SJCRH30 (cell line): ENCODE results near the gene KIAA0753. TPM values are rescaled to one million over a fixed set of nuclear protein-coding genes. Genes with fewer than 3 reads are reported as not detected.

Experiments
- DNase-seq, 2 experiments: peaks; one replicate each; pipeline ENCODE4 v3.0.0-alpha.2; 2015 to 2020
- H3K27ac ChIP-seq: fragments of 250-450 bp; sonication (Bioruptor Pico); 2 replicates; pipeline ENCODE4 v1.5.1; 2020; ENCODE audit warnings: mild to moderate bottlenecking, moderate library complexity
- H3K27me3 ChIP-seq: fragments of 250-450 bp; sonication (Bioruptor Pico); 2 replicates; pipeline ENCODE4 v1.5.1; 2020; ENCODE audit warnings: mild to moderate bottlenecking, moderate library complexity
- H3K36me3 ChIP-seq: fragments of 250-450 bp; sonication (Bioruptor Pico); 2 replicates; pipeline ENCODE4 v1.5.1; 2020; ENCODE audit warnings: mild to moderate bottlenecking, moderate library complexity
- H3K4me1 ChIP-seq: fragments of 250-450 bp; sonication (Bioruptor Pico); 2 replicates; pipeline ENCODE4 v1.5.1; 2020; ENCODE audit warnings: mild to moderate bottlenecking, moderate library complexity
- H3K4me3 ChIP-seq: fragments of 250-450 bp; sonication (Bioruptor Pico); 2 replicates; pipeline ENCODE4 v1.5.1; 2020; ENCODE audit warnings: mild to moderate bottlenecking, moderate library complexity
- H3K9me3 ChIP-seq: fragments of 250-450 bp; sonication (Bioruptor Pico); replicated peaks from 2 replicates; pipeline ENCODE4 v1.5.1; 2020; ENCODE audit warnings: mild to moderate bottlenecking, moderate library complexity
- total RNA-seq: library from RNA; depleted of rRNA; stranded (reverse); fragments of >200 nt; shearing (Covaris generic); gene quantifications from 2 replicates; pipeline ENCODE4 v1.2.3, GENCODE V29; 2014

KIAA0753 gene
- total RNA-seq, 1 experiment from 2014 or later = 14.3 TPM

GRCh38 chr17:6567528-6568183, 72.9 kb downstream of the KIAA0753 start:
- no peaks in the 10 kb centered on the region for H3K4me1 ChIP-seq
- no peaks in the 10 kb centered on the region for H3K9me3 ChIP-seq
- peak overlapping the region; percentile 41 for H3K4me3 ChIP-seq
- no peaks in the 10 kb centered on the region for H3K27me3 ChIP-seq
- no peaks in the 10 kb centered on the region for H3K36me3 ChIP-seq
- peak overlapping the region; percentile 20 for H3K27ac ChIP-seq
- peak; percentile 70 to 78 for DNase-seq

GRCh38 chr17:6561446-6561845, 79.1 kb downstream of the KIAA0753 start:
- Histone ChIP-seq H3K9me3 (no peaks in the 10 kb centered on the region), H3K4me3 (no peak overlapping the region), H3K27me3 (no peaks in the 10 kb centered on the region), H3K27ac (no peak overlapping the region), H3K4me1 (no peaks in the 10 kb centered on the region), H3K36me3 (no peaks in the 10 kb centered on the region)
- no peak for DNase-seq

- no peak overlapping the region for H3K27ac ChIP-seq
- DNase-seq = no peak
- no peak overlapping the region for H3K4me3 ChIP-seq
Measured at GRCh38 chr17:6560496-6560895, 80.0 kb downstream of the KIAA0753 start.

GRCh38 chr17:6559753-6560215, 80.7 kb downstream of the KIAA0753 start:
- Histone ChIP-seq H3K4me3 (no peak overlapping the region), H3K4me1 (peaks cover under 1% of the 10 kb centered on the region), H3K9me3 (no peaks in the 10 kb centered on the region), H3K36me3 (no peaks in the 10 kb centered on the region), H3K27ac (no peak overlapping the region), H3K27me3 (no peaks in the 10 kb centered on the region)
- DNase-seq = no peak

More at GRCh38 chr17:6560496-6560895, 80.0 kb downstream of the KIAA0753 start:
- H3K4me1 ChIP-seq = no peaks in the 10 kb centered on the region
- no peaks in the 10 kb centered on the region for H3K36me3 ChIP-seq
- H3K9me3 ChIP-seq = no peaks in the 10 kb centered on the region
- no peaks in the 10 kb centered on the region for H3K27me3 ChIP-seq

- no peaks in the 10 kb centered on the region for H3K9me3 ChIP-seq
- H3K27me3 ChIP-seq = no peaks in the 10 kb centered on the region
- H3K4me1 ChIP-seq = peaks cover 4% of the 10 kb centered on the region
- H3K4me3 ChIP-seq = no peak overlapping the region
- H3K36me3 ChIP-seq = no peaks in the 10 kb centered on the region
- no peak for DNase-seq
- H3K27ac ChIP-seq = no peak overlapping the region
Measured at GRCh38 chr17:6558932-6559752, 81.4 kb downstream of the KIAA0753 start.

- no peak for DNase-seq
- no peaks in the 10 kb centered on the region for H3K36me3 ChIP-seq
- H3K4me3 ChIP-seq = no peak overlapping the region
- peaks cover 11% of the 10 kb centered on the region for H3K4me1 ChIP-seq
- no peaks in the 10 kb centered on the region for H3K27me3 ChIP-seq
- no peak overlapping the region for H3K27ac ChIP-seq
- H3K9me3 ChIP-seq = no peaks in the 10 kb centered on the region
Measured at GRCh38 chr17:6558276-6558675, 82.2 kb downstream of the KIAA0753 start.

- Histone ChIP-seq H3K4me1 (peaks cover 17% of the 10 kb centered on the region), H3K36me3 (no peaks in the 10 kb centered on the region), H3K4me3 (peak overlapping the region; percentile 74), H3K27ac (peak overlapping the region; percentile 88), H3K27me3 (no peaks in the 10 kb centered on the region), H3K9me3 (no peaks in the 10 kb centered on the region)
- peak in 1 of 2 experiments; percentile 24 for DNase-seq
Measured at GRCh38 chr17:6557040-6557438, 83.5 kb downstream of the KIAA0753 start.

GRCh38 chr17:6556121-6557039, 84.1 kb downstream of the KIAA0753 start, which contains the start of gene PITPNM3:
TSS of gene PITPNM3 (minus strand) at chr17:6556555. CDS start at chr17:6556406, 149 bp downstream.
- no peaks in the 10 kb centered on the region for H3K36me3 ChIP-seq
- no peaks in the 10 kb centered on the region for H3K9me3 ChIP-seq
- peak within 1 kb of the TSS; percentile 100 for H3K27ac ChIP-seq
- DNase-seq = peak; percentile 39 to 54
- peak within 1 kb of the TSS; percentile 84 for H3K4me3 ChIP-seq
- H3K27me3 ChIP-seq = no peaks in the 10 kb centered on the region
- H3K4me1 ChIP-seq = peaks cover 17% of the 10 kb centered on the region

GRCh38 chr17:6555331-6556120, 85.0 kb downstream of the KIAA0753 start:
- peak; percentile 79 to 86 for DNase-seq
- H3K27ac ChIP-seq = peak overlapping the region; percentile 100
- no peaks in the 10 kb centered on the region for H3K36me3 ChIP-seq
- peaks cover 17% of the 10 kb centered on the region for H3K4me1 ChIP-seq
- peak overlapping the region; percentile 84 for H3K4me3 ChIP-seq
- no peaks in the 10 kb centered on the region for H3K27me3 ChIP-seq
- no peaks in the 10 kb centered on the region for H3K9me3 ChIP-seq

- peak overlapping the region; percentile 100 for H3K27ac ChIP-seq
- no peaks in the 10 kb centered on the region for H3K36me3 ChIP-seq
- H3K4me3 ChIP-seq = peak overlapping the region; percentile 84
- H3K27me3 ChIP-seq = no peaks in the 10 kb centered on the region
- peak in 1 of 2 experiments; percentile 63 for DNase-seq
- peaks cover 19% of the 10 kb centered on the region for H3K4me1 ChIP-seq
- no peaks in the 10 kb centered on the region for H3K9me3 ChIP-seq
Measured at GRCh38 chr17:6554871-6555330, 85.6 kb downstream of the KIAA0753 start.

GRCh38 chr17:6554342-6554741, 86.2 kb downstream of the KIAA0753 start:
- H3K27ac ChIP-seq = peak overlapping the region; percentile 100
- H3K27me3 ChIP-seq = no peaks in the 10 kb centered on the region
- no peaks in the 10 kb centered on the region for H3K9me3 ChIP-seq
- peak; percentile 94 to 97 for DNase-seq
- no peaks in the 10 kb centered on the region for H3K36me3 ChIP-seq
- H3K4me3 ChIP-seq = peak overlapping the region; percentile 84
- H3K4me1 ChIP-seq = peaks cover 23% of the 10 kb centered on the region

- Histone ChIP-seq H3K4me1 (peaks cover 27% of the 10 kb centered on the region), H3K36me3 (no peaks in the 10 kb centered on the region), H3K4me3 (no peak overlapping the region), H3K27me3 (no peaks in the 10 kb centered on the region), H3K9me3 (no peaks in the 10 kb centered on the region), H3K27ac (no peak overlapping the region)
- DNase-seq = no peak
Measured at GRCh38 chr17:6551869-6552531, 88.5 kb downstream of the KIAA0753 start.

GRCh38 chr17:6551356-6551755, 89.2 kb downstream of the KIAA0753 start:
- H3K9me3 ChIP-seq = no peaks in the 10 kb centered on the region
- H3K4me1 ChIP-seq = peaks cover 27% of the 10 kb centered on the region

More at GRCh38 chr17:6551356-6551755, 89.2 kb downstream of the KIAA0753 start:
- Histone ChIP-seq H3K4me3 (no peak overlapping the region), H3K36me3 (no peaks in the 10 kb centered on the region), H3K27me3 (no peaks in the 10 kb centered on the region), H3K27ac (no peak overlapping the region)
- no peak for DNase-seq
